NCI-H524 (cell line): ENCODE measurements around the gene FBXO21.
"Not testable (repeated sequence)": the region's sequence is repeated elsewhere in the genome, so short reads cannot be mapped to it uniquely, and the experiment has no call there.

Source experiments
- DNase-seq, 2 experiments: peaks; one replicate each; lab custom pipeline; 2025; lab: John Stamatoyannopoulos, UW

The FBXO21 gene

DNA sequence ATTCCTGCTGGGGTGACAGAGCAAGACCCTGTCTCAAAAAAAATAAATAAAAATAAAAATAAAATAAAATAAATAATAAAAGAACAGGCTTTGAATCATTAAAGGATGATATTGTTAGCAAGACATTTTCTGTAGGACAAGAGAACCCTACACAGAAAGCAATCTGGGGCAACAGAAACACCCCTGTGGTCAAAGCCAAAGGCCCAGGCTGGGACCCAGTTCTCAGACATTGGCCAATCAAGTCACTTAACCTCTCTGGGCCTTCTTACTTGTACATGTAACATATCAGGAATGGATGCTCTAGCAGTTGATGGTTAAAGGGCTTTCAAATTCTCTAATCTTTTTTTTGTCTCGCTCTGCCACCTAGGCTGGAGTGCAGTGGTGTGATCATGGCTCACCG, 55.5 kb downstream of the FBXO21 start:
- DNase-seq: no peak

DNA sequence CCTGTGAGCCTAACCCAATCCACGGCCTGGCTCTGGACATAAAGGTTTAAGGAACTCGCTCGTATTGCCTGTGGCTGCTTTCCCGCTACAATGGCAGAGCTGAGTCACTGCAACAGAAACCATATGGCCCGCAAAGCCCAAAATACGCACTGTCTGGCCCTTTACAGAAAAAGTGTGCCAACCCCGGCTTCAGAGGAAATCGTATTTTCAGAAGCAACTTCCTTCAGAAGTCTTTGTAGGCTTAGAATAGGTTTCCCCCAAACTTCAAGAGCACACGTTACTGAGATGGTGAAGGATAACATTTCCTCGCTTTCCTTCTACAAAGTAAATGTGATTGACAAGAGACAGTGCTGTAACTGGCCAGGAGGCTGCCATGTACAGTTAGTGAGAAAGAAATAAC, 56.2 kb downstream of the FBXO21 start:
- DNase-seq: no peak

GRCh38 chr12:117130801-117131200, 59.5 kb downstream of the FBXO21 start:
- DNase-seq: no peak

GRCh38 chr12:117129391-117129790, 60.9 kb downstream of the FBXO21 start:
- no peak for DNase-seq

DNA sequence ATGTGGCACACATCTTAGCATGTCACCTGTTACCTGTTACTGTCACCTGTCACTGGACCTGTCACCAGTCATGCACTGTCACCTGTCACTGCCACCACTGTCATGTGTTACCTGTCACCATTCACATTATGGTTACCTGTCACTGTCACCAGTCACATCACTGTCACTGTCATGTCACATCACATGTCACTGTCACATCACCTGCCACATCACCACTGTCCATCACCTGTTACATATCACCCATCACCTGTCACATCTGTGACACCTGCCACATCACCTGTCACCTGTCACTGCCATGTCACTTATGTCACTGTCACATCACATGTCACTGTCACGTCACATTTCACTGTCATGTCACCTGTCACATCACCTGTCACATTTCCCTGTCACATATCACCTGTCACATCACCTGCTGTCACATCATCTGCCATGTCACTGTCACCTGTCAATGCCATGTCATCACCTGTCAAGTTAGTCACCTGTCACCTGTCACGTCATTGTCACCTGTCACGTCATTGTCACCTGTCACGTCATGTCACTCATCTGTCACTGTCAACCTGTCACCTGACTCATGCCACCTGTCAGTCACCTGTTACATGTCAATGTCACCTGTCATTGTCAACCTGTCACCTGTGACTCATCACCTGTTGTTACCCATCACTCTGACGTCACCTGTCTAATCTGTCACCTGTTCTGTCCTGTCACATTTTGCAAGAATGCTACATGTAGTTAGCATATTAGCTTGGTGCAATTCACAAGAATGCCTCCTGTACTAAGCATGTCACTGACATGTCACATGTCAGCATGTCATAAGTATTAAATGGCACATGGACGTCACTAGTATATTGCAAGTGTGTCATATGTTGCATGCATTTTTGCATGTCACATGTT, 62.1 kb downstream of the FBXO21 start:
- no peak for DNase-seq

- no peak for DNase-seq
Observed at GRCh38 chr12:117126335-117126734, 63.9 kb downstream of the FBXO21 start.

DNA sequence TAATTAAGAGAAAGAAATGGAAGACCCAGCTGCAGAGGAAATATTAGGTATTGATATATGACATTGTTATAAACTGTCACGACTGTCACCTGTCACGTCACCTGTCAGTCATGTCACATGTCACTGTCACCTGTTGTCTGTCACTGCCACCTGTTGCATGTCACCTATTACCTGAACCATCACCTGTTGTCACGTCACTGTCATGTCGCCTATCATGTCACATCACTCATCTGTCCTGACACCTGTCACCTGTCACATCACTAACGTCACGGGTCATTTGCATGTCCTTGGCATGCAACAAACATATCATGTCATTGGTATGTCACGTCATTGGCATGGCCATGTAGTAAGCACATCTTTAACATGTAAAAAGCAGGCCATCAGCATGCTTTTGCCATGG, 64.5 kb downstream of the FBXO21 start:
- no peak for DNase-seq

DNA sequence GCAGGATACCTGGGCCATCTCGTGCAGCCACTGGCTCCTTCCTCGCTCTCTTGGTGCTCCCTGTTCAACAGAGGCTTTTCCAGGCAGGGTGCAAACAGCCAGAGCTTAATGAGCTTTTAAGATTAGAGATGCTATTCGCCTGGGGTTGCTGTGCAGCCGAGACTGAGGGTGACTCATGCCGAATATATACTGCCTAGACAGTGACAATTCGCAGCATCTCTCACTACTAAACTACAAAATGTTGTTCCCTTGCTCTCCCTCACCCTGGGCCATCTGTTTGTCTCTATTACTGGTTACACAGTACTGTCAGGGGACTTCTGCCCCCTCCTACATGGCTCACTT, 65.0 kb downstream of the FBXO21 start:
- peak; percentile 32 to 82 for DNase-seq

DNA sequence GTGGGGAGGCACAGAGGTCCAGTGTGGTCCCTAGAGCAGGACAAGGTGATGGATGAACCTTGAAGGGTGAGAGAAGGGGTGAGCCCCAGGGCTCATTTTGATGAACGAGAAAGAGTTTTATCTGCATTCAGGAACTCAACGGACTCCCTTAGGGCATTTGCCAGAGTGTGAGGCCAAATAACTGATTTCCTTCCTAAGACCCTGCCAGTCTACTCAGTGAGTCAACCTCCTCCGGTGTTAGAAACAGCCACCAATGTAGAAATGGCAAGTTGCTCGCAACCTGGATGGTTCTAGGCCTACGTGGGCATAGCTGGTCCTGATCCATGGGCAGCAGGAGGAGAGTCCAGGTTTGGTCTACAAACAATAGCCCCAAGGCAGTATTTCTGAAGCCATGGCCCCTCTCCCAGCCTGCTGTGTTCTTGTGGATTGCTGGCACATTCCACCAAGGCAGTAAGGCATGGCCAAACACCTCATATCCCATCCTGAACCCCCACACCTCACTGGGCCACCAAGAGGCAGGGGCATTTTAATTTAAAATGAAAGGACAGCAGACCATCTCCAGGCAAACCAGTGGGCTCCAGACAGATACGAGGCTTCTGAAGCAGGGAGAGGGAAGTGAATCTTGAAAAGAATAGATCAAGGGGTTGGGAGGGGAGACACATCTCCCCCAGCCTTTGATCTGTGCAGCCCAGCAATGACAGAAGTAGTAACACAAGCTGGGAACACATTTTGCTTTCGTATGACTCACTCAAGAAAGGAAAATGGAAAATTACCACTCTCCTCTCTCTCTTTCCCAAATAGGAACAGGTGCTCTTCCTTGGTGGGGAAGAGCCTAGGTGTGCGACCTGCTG, 65.6 kb downstream of the FBXO21 start:
- no peak for DNase-seq

DNA sequence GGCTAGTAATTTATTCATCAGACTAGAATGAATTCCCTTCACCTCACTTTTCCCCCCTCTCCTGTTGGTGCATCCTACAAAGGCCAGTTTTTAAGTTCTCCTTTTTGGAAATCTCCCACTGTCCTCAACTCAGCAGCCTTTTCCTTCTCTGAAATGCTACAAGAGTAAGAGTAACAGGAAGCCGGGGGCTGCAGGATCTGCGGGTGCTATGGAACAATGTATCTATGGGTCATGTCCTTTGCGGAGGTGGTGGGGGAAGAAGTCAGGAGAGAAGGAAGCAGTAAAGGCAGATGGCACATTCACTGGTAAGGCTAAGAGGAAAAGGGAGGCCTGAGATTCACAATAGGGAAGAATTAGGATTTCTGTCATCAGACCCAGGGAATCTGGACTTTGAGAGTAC, 68.8 kb downstream of the FBXO21 start:
- DNase-seq: no peak

DNA sequence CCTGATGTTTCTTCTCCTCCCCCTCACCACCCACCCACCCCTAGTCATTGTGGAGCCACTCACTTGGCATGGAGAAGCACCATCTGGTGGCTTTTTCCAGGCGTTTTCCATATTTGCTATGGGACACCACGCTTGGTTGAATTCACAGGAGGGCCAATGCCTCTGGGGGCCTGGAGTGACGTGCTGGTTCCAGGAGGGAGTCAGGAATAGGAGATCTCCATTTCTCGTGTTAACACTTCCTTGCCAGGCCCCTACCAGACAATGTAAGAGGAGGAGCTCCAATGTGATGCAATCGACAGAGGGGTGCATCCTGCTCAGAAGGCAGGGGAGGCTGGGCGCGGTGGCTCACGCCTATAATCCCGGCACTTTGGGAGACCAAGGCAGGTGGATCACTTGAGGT, 69.5 kb downstream of the FBXO21 start:
- DNase-seq: peak; percentile 89 to 93

DNA sequence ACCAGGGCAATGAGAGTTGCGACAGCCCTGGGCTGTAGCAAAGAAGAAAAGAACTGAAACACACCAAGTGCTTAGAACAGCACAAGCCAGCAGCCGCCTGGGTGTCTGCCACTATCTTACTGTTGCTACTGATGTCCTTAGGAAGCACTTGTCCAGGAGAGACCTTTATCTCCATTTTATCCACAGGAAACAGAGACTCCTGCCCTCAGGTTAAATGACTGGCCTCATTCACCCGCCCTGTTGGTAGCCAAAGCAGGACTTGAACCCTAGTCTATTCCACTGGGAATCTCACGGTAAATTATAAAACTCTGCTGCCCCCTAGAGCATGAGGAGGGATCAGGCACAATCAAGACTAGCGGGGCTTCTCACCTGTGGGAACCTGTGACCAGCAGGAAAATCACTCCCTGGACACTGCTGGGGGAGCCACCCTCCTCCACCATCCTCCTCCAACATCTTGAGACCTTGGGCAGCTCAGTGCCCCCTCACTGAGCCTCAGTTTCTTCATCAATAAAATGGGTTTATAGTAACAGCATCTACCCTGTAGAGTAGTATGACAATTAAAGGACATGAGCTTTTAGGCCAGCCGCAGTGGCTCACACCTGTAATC, 70.6 kb downstream of the FBXO21 start:
- DNase-seq: peak in 1 of 2 experiments; percentile 58

DNA sequence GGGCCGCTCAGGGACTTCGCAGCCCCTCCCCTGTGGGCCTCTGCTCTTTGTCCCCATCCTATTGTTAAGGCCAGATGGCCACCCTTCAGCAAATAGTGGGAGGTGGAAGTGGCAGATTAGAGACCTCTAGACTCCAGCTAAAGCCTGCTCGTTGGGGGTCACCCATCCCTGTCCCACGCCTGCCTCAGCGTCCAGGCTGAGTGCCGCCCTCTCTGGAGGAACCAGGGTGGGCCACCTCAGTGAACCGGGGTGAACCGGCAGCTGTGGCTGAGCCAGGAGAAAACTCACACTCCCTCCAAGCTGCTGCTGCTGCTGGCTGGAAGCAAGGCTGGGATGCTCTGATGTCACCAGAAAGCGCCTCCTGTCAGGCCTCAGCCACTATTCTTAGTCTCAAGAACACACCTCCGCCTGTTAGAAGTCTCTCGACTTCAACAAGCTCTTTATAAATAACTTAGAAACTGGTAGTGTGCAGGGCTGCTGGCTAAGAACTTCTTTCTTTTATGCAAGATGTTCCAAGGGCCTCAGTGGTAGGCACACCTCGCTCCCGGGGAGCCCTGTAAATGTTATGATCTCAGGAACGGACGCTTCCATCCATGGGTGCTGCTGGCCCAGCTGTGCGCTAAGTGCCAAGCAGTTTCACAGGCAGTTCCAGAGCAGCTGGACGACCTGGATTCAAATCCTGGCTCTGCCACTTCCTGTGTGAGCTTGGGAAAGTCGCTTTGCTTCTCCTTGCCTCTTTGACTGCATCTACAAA, 71.3 kb downstream of the FBXO21 start:
- peak; percentile 59 to 81 for DNase-seq

GRCh38 chr12:117114784-117115183, 75.5 kb downstream of the FBXO21 start:
- no peak for DNase-seq

DNA sequence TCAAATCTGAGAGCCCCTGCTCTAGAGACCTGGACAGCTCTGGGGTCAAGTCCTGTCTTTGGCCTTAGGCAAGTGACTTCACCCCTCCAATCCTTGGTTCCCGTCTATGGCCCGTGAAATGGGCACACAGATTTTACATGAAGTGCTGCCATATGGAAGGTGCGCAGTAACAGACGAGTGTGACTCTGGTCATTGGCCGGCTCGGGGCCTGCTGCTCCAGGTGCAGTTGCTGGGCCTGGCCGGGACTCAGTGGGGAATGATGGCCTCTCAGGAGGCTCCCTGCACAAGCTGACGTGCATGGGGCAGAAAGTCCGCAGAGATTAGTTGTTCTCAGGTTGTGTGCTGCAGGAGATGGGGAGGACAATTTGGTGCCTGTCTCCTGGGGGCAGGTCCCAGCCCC, 77.0 kb downstream of the FBXO21 start:
- no peak for DNase-seq

DNA sequence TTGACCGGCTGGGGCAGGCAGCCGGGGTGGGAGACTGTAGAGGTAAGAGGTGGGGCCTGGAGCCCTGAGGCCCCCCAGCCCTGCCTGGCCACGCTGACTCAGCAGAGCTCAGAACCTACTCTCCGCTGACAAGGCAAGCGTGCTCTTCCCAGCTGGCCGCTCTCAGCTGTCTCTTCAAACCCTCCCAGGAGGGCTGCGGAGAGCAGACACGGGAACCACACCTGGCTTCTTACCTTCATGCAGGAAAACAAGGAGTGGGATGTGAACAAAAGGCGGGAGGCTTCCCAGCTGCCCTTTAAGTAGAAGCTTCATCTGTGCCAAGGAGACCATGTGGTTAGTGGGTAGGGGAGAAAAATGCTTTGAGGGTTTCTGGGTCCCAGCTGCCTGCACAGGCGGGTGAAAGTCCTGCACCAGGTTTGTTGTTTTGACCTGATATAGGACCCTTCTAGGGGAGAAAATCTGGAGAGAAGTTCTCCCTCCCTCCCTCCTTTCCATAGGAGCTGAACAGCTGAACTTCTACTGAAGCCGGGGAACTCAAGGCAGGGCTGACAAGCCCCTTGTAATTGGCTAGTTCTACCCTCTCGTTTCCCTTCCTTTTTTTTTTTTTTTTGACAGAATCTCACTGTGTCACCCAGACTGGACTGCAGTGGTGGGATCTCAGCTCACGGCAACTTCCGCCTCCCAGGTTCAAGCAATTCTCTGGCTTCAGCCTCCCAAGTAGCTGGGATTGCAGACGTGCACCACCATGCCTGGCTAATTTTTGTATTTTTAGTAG, 78.3 kb downstream of the FBXO21 start:
- DNase-seq: peak; percentile 40 to 72

GRCh38 chr12:117111386-117111785, 78.9 kb downstream of the FBXO21 start:
- no peak for DNase-seq

GRCh38 chr12:117109943-117110635, 80.2 kb downstream of the FBXO21 start:
- DNase-seq: no peak

GRCh38 chr12:117105902-117106301, 84.4 kb downstream of the FBXO21 start:
- DNase-seq: no peak

DNA sequence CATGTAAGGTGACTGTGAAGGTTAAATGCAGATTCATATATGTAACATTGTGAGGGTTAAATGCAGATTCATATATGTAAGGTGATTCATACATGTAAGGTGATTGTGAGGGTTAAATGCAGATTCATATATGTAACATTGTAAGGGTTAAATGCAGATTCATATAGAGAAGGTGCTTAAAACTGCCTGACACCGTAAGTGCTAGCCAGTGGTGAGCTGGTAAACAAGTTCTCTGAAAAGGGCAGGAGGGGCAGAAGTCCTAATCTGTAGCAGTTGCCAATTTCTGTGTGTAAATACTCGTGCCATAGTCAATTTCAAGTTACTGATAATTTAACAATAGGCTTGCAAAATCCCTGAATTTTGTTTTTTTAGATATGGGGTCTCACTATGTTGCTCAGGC, 86.3 kb downstream of the FBXO21 start:
- not testable (repeated sequence) for DNase-seq

- DNase-seq: no peak
Observed at GRCh38 chr12:117102800-117103181, 87.5 kb downstream of the FBXO21 start.
